ENCODE results near the gene HYOU1. TPM values are rescaled to one million over a fixed set of nuclear protein-coding genes. Genes with fewer than 3 reads are reported as not detected.

HYOU1 gene
- total and polyA plus RNA-seq, 2 of the 8 experiments (the other 6 are each of a cell fraction or from before 2014, with no cell fraction given) = 239 to 295 TPM

- TF ChIP-seq SUZ12 (IDR thresholded peaks at IDR 0.05; ENCODE audit: low read length) = no peak
- TF ChIP-seq CHD2 (IDR thresholded peaks at IDR 0.05; ENCODE audit: low read length) = 0 out of 2 replicates have a peak, but pooled peaks have one; percentile 17
- TF ChIP-seq SRF (IDR thresholded peaks at IDR 0.05; ENCODE audit: low read depth, low read length) = no peak
- TF ChIP-seq EZH2 (IDR thresholded peaks at IDR 0.05; ENCODE audit: low read depth, low read length, severe bottlenecking) = no peak
- TF ChIP-seq GTF2F1 (IDR thresholded peaks at IDR 0.05; ENCODE audit: borderline replicate concordance, low read depth, low read length) = peak; percentile 51; the same call in 1 of the 2 replicates
- TF ChIP-seq YY1 (IDR thresholded peaks at IDR 0.05; ENCODE audit: low read depth, low read length) = peak; percentile 99
- peak; percentile 8 to 76; a peak in 1 of 3 replicates for TF ChIP-seq POLR2A (IDR thresholded peaks at IDR 0.05; ENCODE audit: control extremely low read depth in 1 of 2, low read depth in 2 of 2, low read length in 2 of 2)
- peak; percentile 81 for TF ChIP-seq TAF1 (IDR thresholded peaks at IDR 0.05; ENCODE audit: low read depth, low read length)
- no peak for TF ChIP-seq BACH1 (IDR thresholded peaks at IDR 0.05; ENCODE audit: low read length)
- TF ChIP-seq EGR1 (IDR thresholded peaks at IDR 0.05; ENCODE audit: borderline replicate concordance, low read depth, low read length) = peak; percentile 69; the same call in 1 of the 2 replicates
- no peak for TF ChIP-seq KDM1A (IDR thresholded peaks at IDR 0.05; ENCODE audit: borderline replicate concordance, low read length)
- TF ChIP-seq RXRA (IDR thresholded peaks at IDR 0.05; ENCODE audit: insufficient read depth, low read depth, low read length) = no peak
- peak; percentile 86 for TF ChIP-seq USF2 (IDR thresholded peaks at IDR 0.05; ENCODE audit: low read length)
- no peak; the same call in 1 of the 2 replicates for TF ChIP-seq KDM5A (IDR thresholded peaks at IDR 0.05; ENCODE audit: low read length)
- TF ChIP-seq POLR2AphosphoS5 (IDR thresholded peaks at IDR 0.05; ENCODE audit: low read depth, low read length) = peak; percentile 55
- peak in 1 of 2 experiments; percentile 50; a peak in 1 of 3 replicates for TF ChIP-seq EP300 (IDR thresholded peaks at IDR 0.05; ENCODE audit: borderline replicate concordance in 1 of 2, low read depth in 2 of 2, low read length in 2 of 2)
- TF ChIP-seq CBX8 (IDR thresholded peaks at IDR 0.05; ENCODE audit: borderline replicate concordance, low read depth, low read length) = no peak
- no peak for TF ChIP-seq CBX5 (IDR thresholded peaks at IDR 0.05; ENCODE audit: low read depth, low read length)
- TF ChIP-seq SP4 (IDR thresholded peaks at IDR 0.05; ENCODE audit: low read length) = peak; percentile 62
- no peak for TF ChIP-seq JUND (IDR thresholded peaks at IDR 0.05; ENCODE audit: low read length)
- TF ChIP-seq ATF3 (IDR thresholded peaks at IDR 0.05; ENCODE audit: insufficient read depth, low read depth, low read length) = no peak
- no peak for TF ChIP-seq HDAC6 (IDR thresholded peaks at IDR 0.05; ENCODE audit: low read depth, low read length)
- TF ChIP-seq NRF1 (IDR thresholded peaks at IDR 0.05; ENCODE audit: low read depth, low read length) = no peak
- TF ChIP-seq SAP30 (IDR thresholded peaks at IDR 0.05; ENCODE audit: insufficient read depth, insufficient replicate concordance, low read length) = peak; percentile 73
Observed at GRCh38 chr11:119101759-119102423, 44.9 kb upstream of the HYOU1 start, which contains the start of gene DPAGT1 (continued).

Measured in H1 (cell line).